ENCODE measurements around the gene GALT. TPM values are rescaled to one million over a fixed set of nuclear protein-coding genes. Genes with fewer than 3 reads are reported as not detected.
A peak's percentile ranks its signal among the peaks of the same experiment; 100 is the strongest.

Gene GALT
- total and polyA plus RNA-seq, 2 of the 13 experiments (the other 11 are each of a cell fraction or from before 2014, with no cell fraction given): 40.4 to 46.3 TPM

DNA sequence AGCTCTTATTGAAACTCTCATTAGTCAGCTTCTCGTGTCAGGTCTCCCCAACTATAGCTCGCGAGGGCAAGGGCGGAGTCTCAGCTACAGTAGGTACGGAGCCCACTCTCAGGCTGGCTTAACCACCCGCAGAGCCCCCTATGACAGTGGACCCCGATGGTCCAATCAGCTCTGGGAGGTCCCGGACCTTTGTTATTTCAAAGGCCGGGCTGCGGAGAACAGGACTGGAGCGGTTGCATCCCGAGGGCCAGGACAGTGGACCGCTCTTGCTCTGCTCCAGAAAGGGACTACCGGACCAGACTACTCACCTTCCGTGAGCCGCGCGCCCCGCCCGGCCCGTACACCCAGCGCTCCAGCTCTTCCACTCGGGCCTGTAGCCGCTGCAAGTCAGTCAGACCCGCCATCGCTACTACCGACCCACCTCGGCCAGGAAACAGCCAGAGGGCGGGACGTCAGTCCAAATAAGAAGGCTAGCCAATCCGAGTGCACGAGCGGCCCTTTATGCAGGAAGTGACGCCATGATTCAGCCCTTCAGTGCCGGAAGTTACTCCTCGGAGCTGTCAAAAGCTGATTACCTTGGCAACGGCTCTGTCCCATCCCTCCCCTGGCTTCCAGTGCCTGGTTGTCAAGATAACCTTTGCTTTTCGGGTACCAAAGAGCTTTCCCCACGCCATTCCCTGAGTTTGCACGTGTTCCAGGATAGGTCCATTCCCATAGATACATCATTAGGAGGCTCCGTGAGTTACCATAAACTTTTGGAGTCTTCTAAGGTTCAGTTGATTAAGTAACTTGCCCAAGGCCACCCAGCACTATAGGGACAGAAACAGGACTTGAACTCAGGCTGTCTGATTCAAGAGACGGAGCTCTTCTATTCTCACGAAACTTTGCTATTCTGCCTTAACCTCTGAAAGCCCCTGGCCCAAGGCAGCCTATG, 26.1 kb upstream of the GALT start, which contains the start of gene DCTN3:
Gene DCTN3 (minus strand): TSS at position 435 of the 934 bp plus-strand sequence. CDS start 31 bp downstream, at position 404.
- in situ Hi-C loops (cut with HindIII; ENCODE audit: extremely low pct_ligation_motif_present, low pct_unique_long_range_greater_than_20kb): no loop called here
- H2AFZ ChIP-seq (ENCODE audit: low read length): peak within 1 kb of the TSS; percentile 97
- CTCF ChIA-PET (ENCODE audit: low intra/inter-chr PET ratio, low total read pairs): no interaction called here
- FAIRE-seq (peak; percentile 98), DNase-seq (ENCODE audit: low spot score) (peak; percentile 91), ATAC-seq (peak; percentile 98)
- intact Hi-C loops (cut with micrococcal nuclease; ENCODE audit: unreplicated experiment): loop anchor here (1.0 kb wide), 1 partner anchor 8 kb away; the partner anchor contains the start of gene RPP25L
- H4K20me1 ChIP-seq (ENCODE audit: insufficient read depth, low read length): no peaks in the 10 kb centered on the region
- H3K9ac ChIP-seq (ENCODE audit: insufficient read depth, low read depth, low read length): peak within 1 kb of the TSS; percentile 75
- no peaks in the 10 kb centered on the region for H3K79me2 ChIP-seq (ENCODE audit: insufficient read depth, low read length)
- 14% methylated on average over 16 of the region's 43 CpGs for WGBS (ENCODE audit: low lambda C conversion rate)
- BruUV-seq (replicated peaks): TSS peak; percentile 68
- no peaks in the 10 kb centered on the region for H3K9me3 ChIP-seq (ENCODE audit: low read length)
- H3K4me3 ChIP-seq (replicated peaks in 1 of 3; ENCODE audit: insufficient read depth in 1 of 3, low read depth in 2 of 3, low read length in 3 of 3): peak within 1 kb of the TSS; percentile 89 to 93 (median 89)
- H3K36me3 ChIP-seq (replicated peaks in 1 of 2; ENCODE audit: control insufficient read depth in 1 of 2, insufficient read depth in 2 of 2, low read length in 2 of 2): peaks cover 2 to 4% of the 10 kb centered on the region in 2 experiments; a peak in 2 of 5 replicates
- H3K4me2 ChIP-seq (ENCODE audit: low read depth, low read length): peak within 1 kb of the TSS; percentile 81
- H3K4me1 ChIP-seq (ENCODE audit: insufficient read depth, low read length): peaks cover 17% of the 10 kb centered on the region
- peaks cover 0 to 2% of the 10 kb centered on the region in 2 experiments; a peak in 2 of 5 replicates for H3K27me3 ChIP-seq (ENCODE audit: control insufficient read depth in 1 of 2, insufficient read depth in 2 of 2, low read length in 2 of 2)
- no peak within 1 kb of the TSS for H3K27ac ChIP-seq (ENCODE audit: extremely low read length, insufficient read depth, low read length)
- POLR2A ChIA-PET: interaction anchor here (0.6 to 1.9 kb wide), 8 partner anchors 9 to 45 kb away, joined by 3 to 14 read pairs (median 4); partner anchors contain the start of genes ARID3C, GALT, IL11RA and SIGMAR1
- TF ChIP-seq SNRNP70 (IDR thresholded peaks at IDR 0.05; ENCODE audit: low read depth, low read length) (no peak), PHF8 (CRISPR knock-in tag; IDR thresholded peaks at IDR 0.05) (peak; percentile 86), ZNF34 (CRISPR knock-in tag; IDR thresholded peaks at IDR 0.05; ENCODE audit: borderline replicate concordance) (no peak), ZNF749 (CRISPR knock-in tag; IDR thresholded peaks at IDR 0.05; ENCODE audit: borderline replicate concordance) (no peak), THRA (CRISPR knock-in tag; IDR thresholded peaks at IDR 0.05; ENCODE audit: borderline replicate concordance) (no peak), TRIM22 (IDR thresholded peaks at IDR 0.05) (no peak), RFX3 (CRISPR knock-in tag; IDR thresholded peaks at IDR 0.05) (peak; percentile 77), ZNF790 (CRISPR knock-in tag; IDR thresholded peaks at IDR 0.05; ENCODE audit: borderline replicate concordance) (no peak), ZNF605 (CRISPR knock-in tag; IDR thresholded peaks at IDR 0.05) (no peak; the same call in 1 of the 2 replicates), MTF2 (CRISPR knock-in tag; IDR thresholded peaks at IDR 0.05; ENCODE audit: borderline replicate concordance) (no peak), ZNF256 (CRISPR knock-in tag; conservative IDR thresholded peaks at IDR 0.05) (no peak), SALL2 (CRISPR knock-in tag; IDR thresholded peaks at IDR 0.05) (no peak), ZNF383 (CRISPR knock-in tag; IDR thresholded peaks at IDR 0.05; ENCODE audit: borderline replicate concordance) (no peak), JUNB (CRISPR knock-in tag; IDR thresholded peaks at IDR 0.05; ENCODE audit: borderline replicate concordance) (no peak), ZNF331 (CRISPR knock-in tag; IDR thresholded peaks at IDR 0.05) (peak; percentile 65; the same call in 1 of the 2 replicates), ZFP1 (CRISPR knock-in tag; IDR thresholded peaks at IDR 0.05) (no peak), BATF2 (CRISPR knock-in tag; IDR thresholded peaks at IDR 0.05) (no peak), ELF4 (CRISPR knock-in tag; IDR thresholded peaks at IDR 0.05; ENCODE audit: borderline replicate concordance) (no peak)
- TF ChIP-seq, protein P1, sequence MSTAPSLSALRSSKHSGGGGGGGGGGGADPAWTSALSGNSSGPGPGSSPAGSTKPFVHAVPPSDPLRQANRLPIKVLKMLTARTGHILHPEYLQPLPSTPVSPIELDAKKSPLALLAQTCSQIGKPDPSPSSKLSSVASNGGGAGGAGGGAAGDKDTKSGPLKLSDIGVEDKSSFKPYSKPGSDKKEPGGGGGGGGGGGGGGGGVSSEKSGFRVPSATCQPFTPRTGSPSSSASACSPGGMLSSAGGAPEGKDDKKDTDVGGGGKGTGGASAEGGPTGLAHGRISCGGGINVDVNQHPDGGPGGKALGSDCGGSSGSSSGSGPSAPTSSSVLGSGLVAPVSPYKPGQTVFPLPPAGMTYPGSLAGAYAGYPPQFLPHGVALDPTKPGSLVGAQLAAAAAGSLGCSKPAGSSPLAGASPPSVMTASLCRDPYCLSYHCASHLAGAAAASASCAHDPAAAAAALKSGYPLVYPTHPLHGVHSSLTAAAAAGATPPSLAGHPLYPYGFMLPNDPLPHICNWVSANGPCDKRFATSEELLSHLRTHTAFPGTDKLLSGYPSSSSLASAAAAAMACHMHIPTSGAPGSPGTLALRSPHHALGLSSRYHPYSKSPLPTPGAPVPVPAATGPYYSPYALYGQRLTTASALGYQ (CRISPR knock-in tag; IDR thresholded peaks at IDR 0.05): no peak

Data from HepG2 (cell line).